Nucleus accumbens (tissue), 56 donors: ENCODE measurements around the gene RNF181.
"Not testable (repeated sequence)": the region's sequence is repeated elsewhere in the genome, so short reads cannot be mapped to it uniquely, and the experiment has no call there.

Experiments used
- DNase-seq, 56 donors: peaks; one replicate each; lab custom pipeline; 2025; lab: John Stamatoyannopoulos, UW

Gene RNF181

GRCh38 chr2:85575739-85576138 lies 19.8 kb upstream of the RNF181 start:
- DNase-seq, result no peak

- no peak for DNase-seq
Measured at GRCh38 chr2:85577063-85577385, 18.5 kb upstream of the RNF181 start.

- no peak for DNase-seq
Measured at GRCh38 chr2:85577386-85578242, 17.9 kb upstream of the RNF181 start, which contains the start of gene VAMP8. Gene VAMP8 (plus strand): TSS chr2:85577586. CDS start chr2:85577647, 61 bp downstream.

DNA sequence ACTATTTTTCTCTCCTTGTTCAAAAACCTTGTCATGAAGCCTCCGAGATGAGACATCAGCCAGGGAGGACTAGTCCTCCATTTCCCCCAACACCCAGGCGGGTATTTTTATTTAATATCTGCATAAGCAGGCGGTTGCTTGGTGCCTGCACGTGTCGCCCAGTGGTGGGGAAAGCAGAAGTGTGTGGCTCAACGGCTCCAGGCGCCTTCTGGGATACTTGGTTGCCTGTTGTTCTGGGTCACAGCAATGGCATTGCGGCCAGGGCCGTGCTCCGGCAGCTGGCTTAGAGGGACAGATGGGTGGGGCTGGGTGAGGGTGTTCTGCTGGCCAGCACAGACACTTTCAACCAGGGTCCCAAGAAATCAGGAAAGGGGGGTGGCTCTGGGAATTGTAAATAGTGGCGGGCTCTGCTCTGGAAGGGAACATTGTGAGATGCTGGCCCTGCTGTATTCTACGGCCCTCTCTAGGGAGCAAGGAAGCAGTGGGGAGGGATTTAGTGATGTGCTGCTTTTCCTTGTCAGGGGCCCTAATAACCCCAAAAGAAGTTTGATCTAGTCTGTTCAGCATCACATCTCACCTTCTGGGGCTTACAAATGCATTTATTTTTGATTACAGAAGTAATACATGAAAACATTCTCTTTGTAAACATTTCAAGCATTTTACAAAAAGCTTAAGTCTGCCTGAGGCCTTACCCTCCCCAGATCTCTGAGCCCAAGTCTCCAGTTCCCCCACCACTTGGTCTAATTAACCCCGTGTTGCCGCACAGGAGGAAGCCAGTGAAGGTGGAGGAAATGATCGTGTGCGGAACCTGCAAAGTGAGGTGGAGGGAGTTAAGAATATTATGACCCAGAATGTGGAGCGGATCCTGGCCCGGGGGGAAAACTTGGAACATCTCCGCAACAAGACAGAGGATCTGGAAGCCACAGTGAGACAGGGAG lies 17.0 kb upstream of the RNF181 start:
- peak in 3 of 56 donors; percentile 11 to 42 (median 11) for DNase-seq

DNA sequence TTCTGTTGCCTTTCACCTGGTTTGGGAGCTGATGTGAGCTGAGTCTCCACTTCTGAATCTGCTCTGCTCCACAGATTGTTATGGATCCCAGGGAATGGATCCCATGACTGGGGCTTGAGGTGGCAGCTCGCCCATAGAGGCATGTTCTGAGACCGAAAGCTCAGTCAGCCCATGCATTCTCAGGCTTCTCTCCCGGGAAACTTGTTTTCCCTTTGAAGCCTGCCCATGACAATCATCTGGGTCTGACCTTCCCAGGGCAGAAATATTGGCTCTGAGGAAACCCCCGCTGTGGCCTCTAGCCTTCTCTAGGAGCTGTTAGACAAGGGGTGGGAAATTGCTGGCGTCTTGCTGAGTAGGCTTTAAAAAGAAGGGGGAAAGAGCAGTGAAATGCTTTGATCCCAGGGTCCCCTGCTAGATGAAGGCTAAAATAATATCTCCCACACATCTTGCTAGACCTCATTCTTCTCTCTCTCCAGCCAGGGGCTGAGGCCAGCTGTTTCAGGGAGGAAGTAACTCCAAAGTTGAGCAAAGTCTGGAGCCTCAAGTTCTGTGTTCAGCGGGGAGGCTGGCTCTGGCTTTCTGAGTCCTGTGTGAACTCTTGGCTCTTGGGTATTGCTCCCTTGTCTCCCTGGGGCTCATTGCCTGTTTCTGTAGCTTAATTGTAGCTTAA lies 16.1 kb upstream of the RNF181 start:
- DNase-seq, result peak in 1 of 56 donors; percentile 16

GRCh38 chr2:85580206-85580605 lies 15.3 kb upstream of the RNF181 start:
- DNase-seq, result no peak

DNA sequence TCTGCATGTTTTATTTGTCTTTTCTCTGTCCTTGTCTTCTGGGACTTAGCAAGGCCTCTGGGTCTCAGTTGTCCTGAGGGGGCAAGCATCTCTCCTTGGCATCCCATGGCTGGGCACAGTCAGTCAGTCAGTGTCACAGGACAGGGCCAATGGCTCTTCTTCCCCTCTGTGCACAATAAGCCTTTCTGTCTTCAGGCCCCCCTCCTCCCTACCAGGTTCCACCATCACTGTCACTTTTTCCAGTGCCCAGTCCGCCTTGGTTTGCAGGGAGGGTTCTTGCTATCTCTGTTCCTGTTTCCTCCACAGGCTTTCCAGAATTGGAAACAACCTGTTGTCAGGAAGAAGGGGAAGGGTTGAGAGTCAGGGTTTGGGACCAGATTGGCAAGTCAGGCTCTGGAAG lies 13.1 kb upstream of the RNF181 start:
- DNase-seq, result peak in 6 of 56 donors; percentile 18 to 52 (median 30)

GRCh38 chr2:85583667-85584353 lies 11.7 kb upstream of the RNF181 start:
- DNase-seq, result no peak

GRCh38 chr2:85584354-85584856 lies 11.1 kb upstream of the RNF181 start, which contains the start of gene VAMP5:
Gene VAMP5 (plus strand): TSS chr2:85584431. CDS start chr2:85584491, 60 bp downstream.
- peak in 2 of 56 donors; percentile 18 to 60 for DNase-seq

DNA sequence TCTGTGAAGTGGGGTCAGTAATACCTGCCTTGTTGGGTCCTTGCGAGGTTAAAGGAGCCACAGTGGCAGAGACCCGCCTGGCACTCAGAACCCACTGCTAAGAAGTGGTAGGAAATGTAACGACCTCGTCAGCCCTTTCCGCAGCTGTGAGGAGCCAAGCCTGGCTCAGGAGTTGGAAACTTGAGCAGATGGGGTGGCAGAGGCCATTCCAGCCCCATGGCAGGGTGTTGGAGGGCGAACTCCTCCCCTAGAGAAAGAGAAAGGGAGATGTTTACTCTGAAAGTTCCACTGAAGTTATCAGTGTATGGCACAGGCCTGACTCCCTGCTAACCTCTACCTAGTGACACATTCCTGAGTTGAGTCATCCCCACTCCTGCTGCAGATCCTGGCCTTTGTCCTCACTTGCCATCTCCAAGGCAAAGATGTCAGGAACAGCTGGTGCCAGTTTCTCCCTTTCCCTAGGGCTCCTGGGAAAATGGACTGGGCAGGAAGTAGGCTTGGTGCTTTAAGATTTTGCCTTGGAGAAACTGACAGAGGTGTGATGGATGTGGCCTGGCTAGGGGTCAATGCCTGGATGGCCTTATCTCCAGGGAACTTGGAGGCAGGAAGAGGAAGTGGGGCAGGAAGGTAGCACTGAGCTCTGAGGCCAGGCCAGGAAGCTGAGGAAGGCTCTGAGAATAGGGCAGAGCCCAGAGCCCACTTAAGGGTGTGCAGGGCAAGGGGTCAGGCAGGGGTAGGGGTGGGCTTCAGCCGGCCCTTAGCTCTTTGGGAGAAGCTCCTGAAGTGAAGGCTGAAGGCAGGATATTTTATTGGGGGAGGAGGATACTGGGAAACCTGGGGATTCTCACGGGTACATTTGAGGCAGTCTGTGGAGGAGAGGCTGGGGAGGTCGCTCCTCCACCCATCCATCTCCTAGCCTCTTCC lies 10.4 kb upstream of the RNF181 start:
- no peak for DNase-seq

- no peak for DNase-seq
Measured at GRCh38 chr2:85585781-85586105, 9.8 kb upstream of the RNF181 start.

DNA sequence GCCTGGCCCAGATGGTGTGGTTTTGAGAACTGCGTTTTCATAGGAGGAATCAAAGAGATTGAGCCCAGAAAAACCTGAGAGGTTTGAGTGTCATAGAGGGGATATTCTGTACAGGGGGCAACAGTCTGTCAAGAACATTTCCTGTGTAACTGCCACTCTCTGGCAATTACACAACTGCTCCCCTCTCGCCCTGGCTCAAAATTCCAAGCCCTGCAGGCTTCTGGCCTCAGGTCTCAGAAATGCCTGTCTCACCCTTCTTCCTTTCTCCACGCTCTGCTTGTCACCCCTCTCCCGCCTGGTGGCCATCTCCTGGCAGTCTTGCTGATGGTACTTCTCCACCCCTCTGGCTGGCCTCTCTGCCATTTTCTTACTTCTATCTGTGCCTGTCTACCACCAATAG lies 7.3 kb upstream of the RNF181 start:
- no peak for DNase-seq

GRCh38 chr2:85588645-85589044 lies 6.9 kb upstream of the RNF181 start:
- DNase-seq, result no peak

GRCh38 chr2:85589181-85589580 lies 6.4 kb upstream of the RNF181 start:
- peak in 9 of 56 donors; percentile 6 to 54 (median 24) for DNase-seq

- peak in 6 of 56 donors; percentile 27 to 47 (median 29) for DNase-seq
Measured at GRCh38 chr2:85589982-85590791, 5.4 kb upstream of the RNF181 start.

DNA sequence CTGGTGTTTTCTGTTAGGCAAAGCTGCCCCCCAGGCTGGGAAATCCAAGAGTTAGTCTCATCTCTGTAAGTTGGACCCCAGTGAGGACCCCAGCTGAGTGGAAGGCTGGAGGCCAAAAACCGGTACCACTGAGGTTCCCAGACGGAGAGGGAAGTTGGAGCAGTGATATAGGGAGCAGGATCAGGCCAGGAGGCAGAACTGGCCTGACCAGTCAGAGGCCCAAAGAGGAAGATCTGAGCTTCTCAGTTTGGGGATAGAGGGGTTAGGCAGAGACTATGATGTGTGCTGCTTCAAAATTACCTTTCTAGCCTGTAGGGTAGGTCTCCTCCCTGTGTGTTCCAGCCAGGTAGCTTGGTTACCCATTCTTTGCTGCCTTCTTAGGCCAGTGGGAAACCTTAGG lies 4.6 kb upstream of the RNF181 start:
- DNase-seq, result no peak

DNA sequence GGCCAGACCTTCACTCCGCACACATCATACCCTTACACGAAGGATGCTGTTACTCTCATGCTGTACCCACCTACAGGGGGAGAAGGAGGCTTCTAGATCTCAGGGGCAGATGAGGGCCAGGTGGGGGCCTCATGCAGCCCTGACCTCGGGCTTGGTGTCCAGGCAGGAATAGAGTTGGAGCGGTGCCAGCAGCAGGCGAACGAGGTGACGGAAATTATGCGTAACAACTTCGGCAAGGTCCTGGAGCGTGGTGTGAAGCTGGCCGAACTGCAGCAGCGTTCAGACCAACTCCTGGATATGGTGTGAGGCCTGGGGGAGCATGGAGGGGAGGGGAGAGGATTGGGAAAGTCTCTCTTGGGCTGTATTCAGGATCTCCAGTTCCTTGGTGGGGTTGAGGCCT lies 4.0 kb upstream of the RNF181 start:
- no peak for DNase-seq

DNA sequence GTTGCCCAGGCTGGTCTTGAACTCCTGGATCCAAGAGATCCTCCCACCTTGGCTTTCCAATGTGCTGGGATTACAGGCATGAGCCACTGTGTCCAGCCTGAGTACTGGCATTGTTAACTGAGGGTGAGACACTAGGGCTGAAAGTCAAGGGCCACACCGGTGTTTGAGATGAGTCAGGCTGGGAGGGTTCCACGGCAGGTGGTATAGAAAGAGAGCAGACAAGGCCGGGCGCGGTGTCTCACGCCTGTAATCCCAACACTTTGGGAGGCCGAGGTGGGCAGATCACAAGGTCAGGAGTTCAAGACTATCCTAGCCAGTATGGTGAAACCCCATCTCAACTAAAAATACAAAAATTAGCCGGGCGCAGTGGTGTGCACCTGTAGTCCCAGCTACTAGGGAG lies 3.2 kb upstream of the RNF181 start:
- not testable (repeated sequence) for DNase-seq
